ENCODE results near the gene LCAT.

LCAT gene

DNA sequence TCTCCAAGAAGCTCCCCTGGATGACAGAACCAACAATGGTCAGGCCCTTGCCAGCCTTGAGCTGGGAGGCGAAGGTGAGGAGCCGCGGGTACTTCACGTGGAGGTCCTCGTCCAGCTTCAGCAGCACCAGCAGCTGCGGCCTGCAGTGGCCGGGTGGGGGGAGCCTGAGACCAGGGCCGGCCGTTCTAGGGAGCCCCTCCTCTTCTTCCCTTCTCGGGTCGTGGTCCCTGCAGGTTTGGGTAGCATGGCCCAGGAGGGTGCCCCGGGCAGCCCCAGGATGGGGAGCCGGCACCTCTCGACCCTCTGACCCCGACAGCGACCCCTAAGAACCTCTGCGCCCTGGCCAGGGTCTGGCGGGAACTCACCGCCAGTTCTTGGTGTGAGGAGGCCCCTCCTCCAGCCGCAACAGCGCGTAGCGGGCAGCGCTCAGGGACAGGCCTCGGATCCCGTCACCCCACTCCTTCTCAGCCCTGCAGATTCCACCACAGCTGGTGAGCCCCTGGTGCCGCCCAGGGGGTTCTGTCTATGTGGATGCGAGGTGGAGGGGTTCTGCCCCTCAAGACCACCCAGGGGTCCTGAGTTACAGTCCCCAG is 3.1 kb upstream of the LCAT start:
- Histone ChIP-seq H4K20me1 (peaks cover 0 to 69% (median 0%) of the 10 kb centered on the region in 11 experiments; a peak in 7 of 22 replicates), H3K36me3 (peaks cover 21 to 96% (median 86%) of the 10 kb centered on the region in 11 experiments; a peak in 21 of 22 replicates)

DNA sequence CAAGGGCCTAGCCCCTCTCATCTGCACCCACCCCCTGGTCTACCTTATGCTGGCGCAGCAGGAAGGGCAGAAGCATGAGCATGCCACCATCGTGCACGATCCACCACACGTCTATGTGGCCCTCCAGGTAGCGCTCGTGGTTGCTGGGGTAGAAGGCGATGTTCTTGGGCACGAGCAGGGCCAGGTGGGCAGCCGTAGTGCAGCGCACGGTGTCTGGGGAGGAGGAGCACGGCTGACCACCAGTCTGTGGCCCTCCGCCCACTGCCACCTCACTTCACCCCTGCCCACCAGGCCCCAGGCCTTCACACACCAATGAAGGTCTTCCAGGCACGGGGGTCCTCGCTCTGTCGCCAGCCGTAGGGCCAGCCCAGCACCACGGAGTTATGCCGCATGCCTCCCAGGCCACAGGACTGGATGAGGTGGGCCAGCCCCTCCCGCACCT is 2.2 kb upstream of the LCAT start:
- Histone ChIP-seq H3K4me3 (no peak overlapping the region), H3K27ac (0 out of 22 replicates have a peak overlapping the region, but pooled peaks of 1 of the 11 experiments have one; percentile 12), H3K36me3 (peaks cover 14 to 90% (median 77%) of the 10 kb centered on the region in 11 experiments; a peak in 21 of 22 replicates), H3K4me1 (peaks cover 8 to 26% (median 21%) of the 10 kb centered on the region in 10 experiments), H3K9me3 (replicated peaks in 1 of 11) (no peaks in the 10 kb centered on the region), H4K20me1 (peaks cover 0 to 63% (median 0%) of the 10 kb centered on the region in 11 experiments; a peak in 7 of 22 replicates), H3K9ac (0 out of 22 replicates have a peak overlapping the region, but pooled peaks of 1 of the 11 experiments have one; percentile 37), H3K27me3 (no peaks in the 10 kb centered on the region), H3K4me2 (peak overlapping the region in 5 of 11 experiments; percentile 5 to 41 (median 29); a peak in 5 of 22 replicates)
- TF ChIP-seq Cebpa-rat (IDR thresholded peaks at IDR 0.05): no peak

More for the DNA sequence above, 3.1 kb upstream of the LCAT start:
- no peaks in the 10 kb centered on the region for H3K27me3 ChIP-seq
- TF ChIP-seq Cebpa-rat (IDR thresholded peaks at IDR 0.05): no peak
- H3K9me3 ChIP-seq (replicated peaks in 1 of 11): no peaks in the 10 kb centered on the region
- H3K4me1 ChIP-seq: peaks cover 0 to 16% (median 13%) of the 10 kb centered on the region in 10 experiments; a peak in 17 of 20 replicates
- H3K4me3 ChIP-seq: no peak overlapping the region
- peak overlapping the region in 2 of 11 experiments; percentile 12 to 17; a peak in 1 of 22 replicates for H3K27ac ChIP-seq
- peak overlapping the region in 6 of 11 experiments; percentile 5 to 41 (median 24); a peak in 6 of 22 replicates for H3K4me2 ChIP-seq
- peak overlapping the region in 2 of 11 experiments; percentile 19 to 37; a peak in 1 of 22 replicates for H3K9ac ChIP-seq

DNA sequence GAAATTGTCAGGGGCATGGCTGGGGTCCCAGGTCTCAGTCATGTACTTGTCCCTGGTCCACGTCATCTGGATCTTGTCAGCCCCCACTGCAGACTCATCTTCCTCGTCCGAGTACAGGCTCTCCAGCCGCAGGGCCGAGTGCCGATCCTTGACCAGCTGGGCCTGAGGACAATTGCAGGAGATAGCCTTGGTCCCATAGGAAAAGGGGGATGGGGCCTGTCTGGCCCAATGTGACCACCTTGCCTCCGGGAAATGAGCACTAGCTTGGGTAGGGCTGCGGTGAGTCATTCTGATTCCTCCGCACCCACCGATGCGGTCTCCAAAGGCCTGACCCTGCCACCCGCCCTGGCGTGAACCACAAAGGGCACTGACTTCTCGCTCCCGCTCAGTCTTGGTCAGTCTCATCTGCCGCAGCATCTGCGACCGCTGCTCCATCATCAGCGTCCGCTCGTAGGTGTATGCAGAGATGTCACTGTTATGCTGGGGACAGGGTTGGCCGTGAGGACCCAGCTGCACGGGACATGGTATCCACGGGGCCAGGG is 1.5 kb upstream of the LCAT start:
- H3K36me3 ChIP-seq: peaks cover 14 to 87% (median 70%) of the 10 kb centered on the region in 11 experiments; a peak in 21 of 22 replicates
- H3K27ac ChIP-seq: no peak overlapping the region
- TF ChIP-seq Cebpa-rat (IDR thresholded peaks at IDR 0.05): no peak
- peaks cover 9 to 32% (median 24%) of the 10 kb centered on the region in 10 experiments for H3K4me1 ChIP-seq
- no peak overlapping the region for H3K4me3 ChIP-seq
- no peaks in the 10 kb centered on the region for H3K27me3 ChIP-seq
- peaks cover 0 to 60% (median 0%) of the 10 kb centered on the region in 11 experiments; a peak in 7 of 22 replicates for H4K20me1 ChIP-seq
- no peak overlapping the region for H3K4me2 ChIP-seq
- no peak overlapping the region for H3K9ac ChIP-seq
- H3K9me3 ChIP-seq (replicated peaks in 1 of 11): no peaks in the 10 kb centered on the region

DNA sequence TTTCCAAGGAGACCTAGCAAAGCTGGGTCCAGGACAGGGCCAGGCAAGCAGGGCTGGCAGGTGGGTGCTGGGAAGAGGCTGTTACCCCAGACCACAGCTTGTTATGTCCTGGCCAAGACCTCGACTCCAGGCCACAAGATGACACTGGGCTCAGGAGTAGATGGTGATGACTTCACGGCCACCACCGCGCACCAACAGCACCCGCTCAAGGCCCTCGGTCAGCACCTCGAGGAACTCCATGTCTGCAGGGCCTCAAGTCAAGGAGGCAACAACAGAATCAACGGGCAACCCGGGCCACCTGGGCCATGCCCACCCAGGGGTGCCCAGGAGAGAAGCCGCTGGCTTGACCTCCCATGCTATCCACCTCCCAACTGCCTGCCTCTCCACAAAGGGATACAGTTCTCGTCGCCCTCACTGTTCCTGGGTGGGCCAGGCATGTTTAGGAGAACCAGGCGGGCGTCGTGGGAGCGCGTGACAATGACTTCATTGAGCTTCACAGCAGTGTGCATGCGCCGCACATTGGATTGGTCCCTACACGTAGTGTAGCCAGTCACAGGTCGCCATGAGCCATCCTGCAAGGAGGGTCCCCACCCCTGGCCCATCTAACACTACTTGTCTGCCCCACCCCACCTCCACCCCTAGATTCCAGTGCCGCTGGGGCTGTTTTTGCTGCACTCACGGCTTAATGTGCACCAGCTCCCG is 921 bp upstream of the LCAT start:
- no peak overlapping the region for H3K4me2 ChIP-seq
- no peak for TF ChIP-seq Cebpa-rat (IDR thresholded peaks at IDR 0.05)
- no peak overlapping the region for H3K9ac ChIP-seq
- peaks cover 14 to 83% (median 66%) of the 10 kb centered on the region in 11 experiments; a peak in 21 of 22 replicates for H3K36me3 ChIP-seq
- H3K27me3 ChIP-seq: no peaks in the 10 kb centered on the region
- peaks cover 15 to 39% (median 30%) of the 10 kb centered on the region in 10 experiments for H3K4me1 ChIP-seq
- no peak overlapping the region for H3K4me3 ChIP-seq
- H3K9me3 ChIP-seq (replicated peaks in 1 of 11): no peaks in the 10 kb centered on the region
- no peak overlapping the region for H3K27ac ChIP-seq
- H4K20me1 ChIP-seq: peaks cover 0 to 57% (median 0%) of the 10 kb centered on the region in 11 experiments; a peak in 7 of 22 replicates

DNA sequence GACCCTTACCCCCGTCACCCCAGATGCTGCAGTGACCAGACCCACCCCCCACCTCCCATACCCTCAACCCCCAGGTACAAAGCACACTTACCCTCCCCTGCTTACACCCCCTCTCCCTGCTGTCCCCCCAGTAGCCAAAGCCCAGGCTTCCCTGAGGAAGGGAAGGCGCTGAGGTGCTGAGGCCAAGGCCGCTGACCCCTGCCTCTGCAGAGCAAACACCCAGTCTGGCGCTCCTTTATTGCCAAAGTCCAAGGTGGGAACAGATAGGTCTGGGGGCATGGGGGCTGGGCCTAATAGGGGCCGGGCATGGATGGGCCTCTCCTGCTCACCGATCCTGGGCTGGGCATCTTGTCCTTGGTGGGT is 683 bp downstream of the LCAT start:
- Histone ChIP-seq H3K9me3 (replicated peaks in 1 of 11) (no peaks in the 10 kb centered on the region), H3K4me3 (no peak overlapping the region), H3K36me3 (peaks cover 14 to 77% (median 53%) of the 10 kb centered on the region in 11 experiments; a peak in 21 of 22 replicates), H4K20me1 (peaks cover 0 to 52% (median 0%) of the 10 kb centered on the region in 11 experiments; a peak in 7 of 22 replicates), H3K4me1 (peaks cover 17 to 51% (median 36%) of the 10 kb centered on the region in 10 experiments), H3K27me3 (no peaks in the 10 kb centered on the region), H3K27ac (no peak overlapping the region), H3K9ac (no peak overlapping the region), H3K4me2 (no peak overlapping the region)
- no peak for TF ChIP-seq Cebpa-rat (IDR thresholded peaks at IDR 0.05)

DNA sequence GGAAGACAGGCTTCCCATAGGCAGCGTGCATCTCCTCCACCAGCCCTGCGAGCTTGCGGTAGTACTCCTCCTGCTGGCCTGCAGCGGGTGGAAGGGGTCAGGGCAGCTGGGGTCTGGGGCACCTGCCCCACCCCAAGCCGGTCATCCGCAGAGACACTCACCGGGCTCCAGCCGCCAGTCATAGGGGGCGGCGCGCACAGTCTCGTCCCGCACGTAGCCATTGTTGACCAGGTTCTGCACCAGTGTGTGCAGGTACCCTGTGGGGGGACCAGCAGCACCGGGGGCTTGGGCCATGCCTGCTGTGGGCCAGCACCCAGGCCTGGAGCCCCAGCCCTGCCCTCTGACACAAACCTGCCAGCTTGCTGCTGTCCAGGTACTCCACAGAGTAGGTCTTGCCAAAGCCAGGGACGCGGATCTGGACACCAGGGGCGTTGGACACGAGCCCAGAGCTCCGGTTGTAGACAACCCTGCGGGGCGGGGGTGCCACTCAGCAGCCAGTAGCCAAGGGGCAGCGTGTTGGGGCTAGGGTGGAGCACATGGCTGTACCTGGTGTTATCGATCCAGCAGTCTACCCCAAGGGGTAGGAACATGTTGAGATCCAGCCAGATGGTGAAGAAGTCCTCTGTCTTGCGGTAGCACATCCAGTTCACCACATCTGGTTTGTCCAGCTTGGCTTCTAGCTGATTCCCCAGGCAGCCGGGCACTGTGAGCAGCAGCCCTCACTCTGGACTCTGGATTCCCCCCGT is 1.2 kb downstream of the LCAT start:
- H3K9me3 ChIP-seq (replicated peaks in 1 of 11): no peaks in the 10 kb centered on the region
- peaks cover 23 to 55% (median 40%) of the 10 kb centered on the region in 10 experiments for H3K4me1 ChIP-seq
- H3K27ac ChIP-seq: no peak overlapping the region
- H3K36me3 ChIP-seq: peaks cover 14 to 71% (median 49%) of the 10 kb centered on the region in 11 experiments; a peak in 21 of 22 replicates
- TF ChIP-seq Cebpa-rat (IDR thresholded peaks at IDR 0.05): no peak
- no peaks in the 10 kb centered on the region for H3K27me3 ChIP-seq
- no peak overlapping the region for H3K4me3 ChIP-seq
- H3K4me2 ChIP-seq: peak overlapping the region in 4 of 11 experiments; percentile 15 to 55 (median 40); a peak in 5 of 22 replicates
- no peak overlapping the region for H3K9ac ChIP-seq
- peaks cover 0 to 47% (median 0%) of the 10 kb centered on the region in 11 experiments; a peak in 7 of 22 replicates for H4K20me1 ChIP-seq

DNA sequence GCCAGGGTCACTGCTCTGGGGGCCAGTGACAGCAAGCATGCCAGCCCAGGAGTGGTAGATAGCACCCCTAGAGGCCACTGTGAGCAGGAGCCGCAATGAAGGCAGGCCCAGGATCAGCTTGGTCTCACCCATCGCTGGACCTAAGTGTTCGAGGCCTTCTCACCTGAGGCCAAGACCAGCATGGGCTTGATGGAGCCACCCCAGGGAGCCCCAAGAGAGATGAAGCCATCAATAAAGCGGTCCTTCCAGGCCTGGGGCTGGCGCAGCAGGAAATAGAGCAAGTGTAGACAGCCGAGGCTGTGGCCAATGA is 1.8 kb downstream of the LCAT start:
- Histone ChIP-seq H4K20me1 (peaks cover 0 to 42% (median 0%) of the 10 kb centered on the region in 11 experiments; a peak in 7 of 22 replicates), H3K9ac (no peak overlapping the region), H3K4me2 (peak overlapping the region in 9 of 11 experiments; percentile 15 to 58 (median 40); a peak in 15 of 22 replicates), H3K4me3 (no peak overlapping the region), H3K4me1 (peaks cover 28 to 60% (median 45%) of the 10 kb centered on the region in 10 experiments), H3K9me3 (replicated peaks in 1 of 11) (no peaks in the 10 kb centered on the region), H3K27me3 (no peaks in the 10 kb centered on the region), H3K27ac (0 out of 22 replicates have a peak overlapping the region, but pooled peaks of 1 of the 11 experiments have one; percentile 7), H3K36me3 (peaks cover 14 to 66% (median 44%) of the 10 kb centered on the region in 11 experiments; a peak in 21 of 22 replicates)
- TF ChIP-seq Cebpa-rat (IDR thresholded peaks at IDR 0.05): no peak
